H7 (cell line): Measurements from ENCODE around the gene NLGN1. TPM values are rescaled to one million over a fixed set of nuclear protein-coding genes. Genes with fewer than 3 reads are reported as not detected.
"Not testable (repeated sequence)": the region's sequence is repeated elsewhere in the genome, so short reads cannot be mapped to it uniquely, and the experiment has no call there.

Experiments
- DNase-seq: peaks from one replicate; pipeline ENCODE4 v3.0.0; 2012
- H3K27me3 ChIP-seq: 2 replicates; pipeline ENCODE4 v1.6.0; 2011; ENCODE audit warnings: mild to moderate bottlenecking, low read length; ENCODE audit not compliant: control insufficient read depth, insufficient read depth
- H3K36me3 ChIP-seq: replicated peaks from 2 replicates; pipeline ENCODE4 v1.5.1; 2011; ENCODE audit warnings: low read length; ENCODE audit not compliant: control insufficient read depth, insufficient read depth
- H3K4me3 ChIP-seq: 2 replicates; pipeline ENCODE4 v1.5.1; 2011; ENCODE audit warnings: low read depth, mild to moderate bottlenecking, control low read depth, low read length, moderate library complexity; ENCODE audit not compliant: insufficient read depth
- total RNA-seq: library from RNA; depleted of rRNA; stranded (reverse); fragments of >200 nt; shearing (Covaris generic); gene quantifications from 2 replicates; pipeline ENCODE4 v1.2.3, GENCODE V29; 2014

The NLGN1 gene
- total RNA-seq, 1 experiment from 2014 or later = 7.1 TPM

DNA sequence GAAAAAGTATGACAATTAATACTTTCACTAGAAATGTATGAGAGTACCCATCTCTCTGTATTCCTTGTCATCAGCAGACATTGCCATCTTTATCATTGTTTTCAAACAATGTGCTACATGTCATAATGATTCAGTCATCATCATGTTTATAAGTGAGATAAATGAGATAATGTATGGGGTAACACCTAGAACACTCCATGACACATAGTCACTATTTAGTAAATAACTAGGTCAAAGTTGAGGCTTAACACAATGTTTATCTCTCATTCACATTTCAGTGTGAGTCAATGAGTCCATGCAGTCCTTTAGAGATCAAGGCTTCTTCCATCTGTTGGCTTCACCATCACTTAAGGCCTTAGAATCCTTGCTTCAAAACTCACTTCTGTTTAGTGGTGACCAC lies 70.0 kb downstream of the NLGN1 start:
- no peaks in the 10 kb centered on the region for H3K27me3 ChIP-seq
- no peak overlapping the region for H3K4me3 ChIP-seq
- DNase-seq = no peak
- H3K36me3 ChIP-seq = no peaks in the 10 kb centered on the region

DNA sequence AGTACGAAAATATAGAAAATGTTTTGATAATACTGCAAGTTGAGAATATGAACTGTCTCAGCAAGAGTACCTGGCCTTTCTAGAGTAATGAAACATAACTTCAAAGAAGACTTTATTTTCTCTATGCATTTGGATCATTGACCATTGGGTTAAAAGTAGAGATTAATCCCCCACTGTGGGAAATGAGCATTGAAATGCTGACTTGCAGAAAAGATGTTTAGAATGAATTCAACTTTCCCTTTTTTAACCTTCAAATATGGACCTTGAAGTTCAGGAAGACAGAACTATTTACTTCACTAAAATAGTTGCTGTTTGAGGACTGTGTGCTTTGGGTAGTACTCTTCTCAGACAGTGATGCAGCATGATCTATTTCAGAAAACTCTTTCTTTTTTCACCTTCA lies 75.7 kb downstream of the NLGN1 start:
- Histone ChIP-seq H3K27me3 (no peaks in the 10 kb centered on the region), H3K36me3 (no peaks in the 10 kb centered on the region), H3K4me3 (no peak overlapping the region)
- no peak for DNase-seq

DNA sequence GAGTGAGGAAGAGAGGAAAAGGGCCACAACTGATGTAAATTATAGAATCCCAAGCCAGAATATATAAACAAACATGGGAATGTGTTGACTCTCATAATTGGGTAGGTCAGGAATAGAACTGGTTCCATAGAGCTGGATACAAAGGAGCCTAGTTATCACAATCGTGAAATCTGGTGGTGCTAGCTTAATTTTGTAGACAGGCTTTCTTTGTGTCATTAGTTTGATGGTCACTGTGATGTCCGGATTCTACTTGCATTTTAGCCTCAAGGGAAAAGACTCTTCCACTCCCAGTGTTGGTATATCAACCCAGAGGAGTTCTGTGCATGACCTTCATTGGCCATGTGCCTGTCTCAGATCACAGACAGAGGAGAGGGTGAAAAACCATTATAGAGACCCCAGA lies 81.8 kb downstream of the NLGN1 start:
- Histone ChIP-seq H3K27me3 (no peaks in the 10 kb centered on the region), H3K4me3 (no peak overlapping the region), H3K36me3 (no peaks in the 10 kb centered on the region)
- no peak for DNase-seq

GRCh38 chr3:173501931-173502489 lies 104.5 kb downstream of the NLGN1 start:
- Histone ChIP-seq H3K36me3 (no peaks in the 10 kb centered on the region), H3K4me3 (no peak overlapping the region), H3K27me3 (no peaks in the 10 kb centered on the region)
- no peak for DNase-seq

- Histone ChIP-seq H3K36me3 (no peaks in the 10 kb centered on the region), H3K27me3 (no peaks in the 10 kb centered on the region), H3K4me3 (no peak overlapping the region)
- DNase-seq = no peak
Observed at GRCh38 chr3:173502983-173503568, 105.5 kb downstream of the NLGN1 start.

GRCh38 chr3:173510565-173510964 lies 113.0 kb downstream of the NLGN1 start:
- no peaks in the 10 kb centered on the region for H3K36me3 ChIP-seq
- no peak for DNase-seq
- H3K4me3 ChIP-seq = no peak overlapping the region
- no peaks in the 10 kb centered on the region for H3K27me3 ChIP-seq

- Histone ChIP-seq H3K4me3 (no peak overlapping the region), H3K36me3 (no peaks in the 10 kb centered on the region), H3K27me3 (no peaks in the 10 kb centered on the region)
- DNase-seq = no peak
Observed at GRCh38 chr3:173513123-173513522, 115.6 kb downstream of the NLGN1 start.

GRCh38 chr3:173529062-173529711 lies 131.6 kb downstream of the NLGN1 start:
- no peak overlapping the region for H3K4me3 ChIP-seq
- H3K27me3 ChIP-seq = no peaks in the 10 kb centered on the region
- no peaks in the 10 kb centered on the region for H3K36me3 ChIP-seq
- DNase-seq = peak; percentile 7

DNA sequence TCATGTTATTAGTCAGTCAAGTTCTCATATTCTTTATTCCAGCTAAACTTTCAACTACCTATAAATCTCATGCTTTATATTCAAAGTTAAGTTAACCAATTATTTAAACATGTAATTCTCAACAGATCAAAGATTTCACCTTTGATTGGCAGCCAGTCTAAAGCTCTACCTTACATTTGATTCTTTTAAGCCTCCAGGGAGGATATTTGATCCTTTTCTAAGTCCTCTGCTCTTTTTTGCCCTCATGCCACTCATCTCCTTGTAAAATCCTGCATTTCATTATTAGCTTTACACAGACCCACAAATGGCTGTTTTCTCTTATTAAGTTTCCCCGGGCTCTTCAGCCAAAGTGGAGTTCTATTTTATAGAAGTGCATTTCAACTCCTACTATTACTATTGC lies 134.1 kb downstream of the NLGN1 start:
- DNase-seq = no peak
- Histone ChIP-seq H3K36me3 (no peaks in the 10 kb centered on the region), H3K27me3 (no peaks in the 10 kb centered on the region), H3K4me3 (no peak overlapping the region)

- no peak for DNase-seq
- Histone ChIP-seq H3K4me3 (no peak overlapping the region), H3K27me3 (no peaks in the 10 kb centered on the region), H3K36me3 (no peaks in the 10 kb centered on the region)
Observed at GRCh38 chr3:173538410-173538809, 140.9 kb downstream of the NLGN1 start.

DNA sequence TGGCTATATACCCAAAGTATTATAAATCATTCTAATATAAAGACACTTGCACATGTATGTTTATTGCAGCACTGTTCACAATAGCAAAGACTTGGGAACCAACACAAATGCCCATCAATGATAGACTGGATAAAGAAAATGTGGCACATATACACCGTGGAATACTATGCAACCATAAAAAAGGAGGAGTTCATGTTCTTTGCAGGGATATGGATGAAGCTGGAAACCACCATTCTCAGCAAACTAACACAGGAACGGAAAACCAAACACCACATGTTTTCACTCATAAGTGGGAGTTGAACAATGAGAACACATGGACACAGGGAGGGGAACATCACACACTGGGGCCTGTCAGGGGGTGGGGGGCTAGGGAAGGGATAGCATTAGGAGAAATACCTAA lies 148.0 kb downstream of the NLGN1 start:
- H3K27me3 ChIP-seq, DNase-seq, H3K4me3 ChIP-seq, H3K36me3 ChIP-seq: not testable (repeated sequence)

- no peaks in the 10 kb centered on the region for H3K27me3 ChIP-seq
- no peak for DNase-seq
- no peak overlapping the region for H3K4me3 ChIP-seq
- H3K36me3 ChIP-seq = no peaks in the 10 kb centered on the region
Observed at GRCh38 chr3:173547070-173547469, 149.5 kb downstream of the NLGN1 start.

DNA sequence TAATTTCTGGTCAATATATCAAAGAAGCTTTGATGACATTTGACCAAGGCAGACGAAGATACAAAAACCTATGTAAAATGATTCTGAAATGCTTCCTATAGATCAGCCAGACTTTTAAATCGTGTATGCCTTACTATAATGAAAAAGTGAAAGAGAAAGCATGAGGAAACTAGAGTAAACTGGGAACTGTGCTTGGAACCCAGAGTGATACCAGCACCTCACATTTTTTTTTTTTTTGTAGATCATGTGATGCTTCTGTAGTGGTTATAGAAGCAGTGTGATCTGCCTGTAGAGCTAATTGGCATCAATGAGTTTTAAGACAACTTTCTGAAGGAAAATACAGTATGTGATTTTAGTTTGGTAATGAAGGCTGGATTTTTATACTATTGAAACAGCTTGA lies 150.7 kb downstream of the NLGN1 start:
- no peak overlapping the region for H3K4me3 ChIP-seq
- no peaks in the 10 kb centered on the region for H3K27me3 ChIP-seq
- no peak for DNase-seq
- H3K36me3 ChIP-seq = no peaks in the 10 kb centered on the region

DNA sequence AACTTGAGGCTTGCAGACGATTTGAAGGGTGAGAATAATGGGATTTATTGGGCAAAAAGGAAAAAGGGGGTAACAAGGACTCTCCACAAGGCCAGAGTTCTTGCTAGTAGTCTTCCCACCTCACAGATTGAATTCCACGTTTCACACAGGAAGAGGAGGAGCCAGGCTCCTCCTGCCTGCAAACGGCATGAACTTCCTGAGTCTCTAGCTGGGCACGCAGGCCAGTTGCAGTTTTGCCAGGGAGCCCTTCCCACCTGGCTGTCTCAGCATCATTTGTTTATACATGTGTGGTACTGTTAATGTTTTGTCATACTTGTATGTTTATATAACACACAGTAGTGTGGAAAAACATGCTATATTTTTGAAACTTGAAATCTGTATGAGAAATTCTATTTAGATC lies 155.0 kb downstream of the NLGN1 start:
- Histone ChIP-seq H3K4me3 (no peak overlapping the region), H3K27me3 (no peaks in the 10 kb centered on the region), H3K36me3 (no peaks in the 10 kb centered on the region)
- no peak for DNase-seq

DNA sequence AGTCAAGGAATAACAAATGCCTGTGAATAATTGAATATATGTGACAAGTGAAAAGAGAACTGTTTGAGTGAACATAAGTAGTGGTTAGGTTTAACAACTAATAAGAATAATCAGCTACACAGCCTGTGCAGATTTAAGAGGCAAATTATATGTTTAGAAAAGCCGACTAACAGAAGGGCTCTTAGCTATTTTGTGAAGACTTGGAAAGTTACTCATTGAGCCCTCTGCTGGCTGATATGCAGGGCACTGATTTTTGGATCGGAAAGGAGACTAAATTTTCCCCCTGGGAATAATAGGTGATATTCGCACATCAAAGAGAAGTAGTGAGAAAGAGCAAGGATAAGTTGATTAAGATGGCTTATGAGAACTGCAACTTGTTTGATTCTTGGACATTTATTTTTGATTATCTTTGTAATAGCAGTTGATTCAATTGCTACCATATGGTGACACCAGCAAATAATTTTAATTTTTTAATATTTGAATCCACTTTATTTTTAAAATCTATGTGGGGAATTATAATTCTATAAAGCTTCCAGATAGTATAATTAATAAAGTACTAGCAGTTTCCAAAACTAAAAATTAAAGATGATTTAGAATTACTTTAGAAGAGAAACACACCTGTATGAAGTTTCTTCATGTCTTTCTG lies 156.2 kb downstream of the NLGN1 start:
- no peak overlapping the region for H3K4me3 ChIP-seq
- H3K27me3 ChIP-seq = no peaks in the 10 kb centered on the region
- no peaks in the 10 kb centered on the region for H3K36me3 ChIP-seq
- peak; percentile 22 for DNase-seq
